Osteocyte (in vitro differentiated cells): ENCODE results near the gene LAPTM4A. TPM values are rescaled to one million over a fixed set of nuclear protein-coding genes. Genes with fewer than 3 reads are reported as not detected.
A peak's percentile ranks its signal among the peaks of the same experiment; 100 is the strongest.

Experiments used
- DNase-seq: peaks from one replicate; pipeline ENCODE4 v3.0.0; 2021; ENCODE audit warnings: mixed read lengths; ENCODE audit not compliant: unreplicated experiment; ENCODE audit errors: extremely low spot score
- H3K27ac Mint-ChIP-seq: one replicate; pipeline ENCODE4 v1.8.0; 2021; ENCODE audit warnings: mild to moderate bottlenecking, mixed read lengths; ENCODE audit not compliant: unreplicated experiment
- H3K27me3 Mint-ChIP-seq: one replicate; pipeline ENCODE4 v1.8.0; 2021; ENCODE audit warnings: mixed read lengths; ENCODE audit not compliant: unreplicated experiment
- H3K36me3 Mint-ChIP-seq: one replicate; pipeline ENCODE4 v1.8.0; 2021; ENCODE audit warnings: mixed read lengths; ENCODE audit not compliant: unreplicated experiment
- H3K4me1 Mint-ChIP-seq: one replicate; pipeline ENCODE4 v1.8.0; 2021; ENCODE audit warnings: mixed read lengths; ENCODE audit not compliant: unreplicated experiment
- H3K4me3 Mint-ChIP-seq: one replicate; pipeline ENCODE4 v1.8.0; 2021; ENCODE audit warnings: mild to moderate bottlenecking, moderate library complexity, mixed read lengths; ENCODE audit not compliant: unreplicated experiment
- H3K9me3 Mint-ChIP-seq: one replicate; pipeline ENCODE4 v1.8.0; 2021; ENCODE audit warnings: mixed read lengths; ENCODE audit not compliant: unreplicated experiment
- CTCF ChIP-seq: fragments of 200-600 bp; sonication (generic); IDR thresholded peaks from 2 replicates; pipeline ENCODE4 v1.5.0; 2021; ENCODE audit warnings: antibody characterized with exemption, mild to moderate bottlenecking, moderate library complexity
- total RNA-seq: library from RNA; stranded (reverse); gene quantifications from 2 replicates; pipeline ENCODE4 v1.2.1, GENCODE V29; 2021

LAPTM4A gene
- total RNA-seq, 1 donor from 2014 or later = 560 TPM

DNA sequence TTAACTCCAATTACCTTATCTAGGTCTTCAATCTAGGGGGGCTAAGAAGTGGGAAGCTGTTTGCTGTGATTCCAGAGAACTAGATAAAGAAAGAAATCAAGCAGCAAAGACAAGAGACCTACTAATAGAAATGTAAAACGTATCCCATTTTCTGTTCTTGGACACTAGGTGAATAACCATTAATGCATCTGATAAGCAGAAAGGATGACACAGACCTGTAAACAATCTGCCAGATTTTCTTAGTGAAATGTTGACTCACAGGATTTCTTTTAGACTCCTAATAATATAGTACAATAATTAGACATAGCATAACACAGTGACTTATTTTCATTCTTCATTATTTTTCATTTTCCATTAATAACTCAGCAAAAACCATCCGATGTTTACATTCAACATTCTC lies 62.8 kb downstream of the LAPTM4A start:
- H3K36me3 Mint-ChIP-seq = peaks cover 12% of the 10 kb centered on the region
- H3K27me3 Mint-ChIP-seq = no peaks in the 10 kb centered on the region
- DNase-seq = no peak
- peak overlapping the region; percentile 93 for H3K4me3 Mint-ChIP-seq
- H3K4me1 Mint-ChIP-seq = peaks cover 22% of the 10 kb centered on the region
- H3K9me3 Mint-ChIP-seq = no peaks in the 10 kb centered on the region
- H3K27ac Mint-ChIP-seq = peak overlapping the region; percentile 92
- no peak for TF ChIP-seq CTCF

- H3K4me3 Mint-ChIP-seq = no peak overlapping the region
- peaks cover 12% of the 10 kb centered on the region for H3K36me3 Mint-ChIP-seq
- no peak for TF ChIP-seq CTCF
- H3K27me3 Mint-ChIP-seq = no peaks in the 10 kb centered on the region
- no peaks in the 10 kb centered on the region for H3K9me3 Mint-ChIP-seq
- no peak for DNase-seq
- no peak overlapping the region for H3K27ac Mint-ChIP-seq
- peaks cover 22% of the 10 kb centered on the region for H3K4me1 Mint-ChIP-seq
These were observed 63.5 kb downstream of the LAPTM4A start for GRCh38 chr2:19987936-19988335.

Other genes with a start within 250 kb of the LAPTM4A start
- gene TTC32, start 149.6 kb downstream of the LAPTM4A start, total RNA-seq = 13.1 and 16.1 TPM in 2 replicates
- 11.0 and 11.4 TPM in 2 replicates for gene WDR35, start 61.5 kb downstream of the LAPTM4A start, total RNA-seq
- gene MATN3, start 39.0 kb downstream of the LAPTM4A start, total RNA-seq = 12.2 and 12.8 TPM in 2 replicates
- 11.1 and 11.6 TPM in 2 replicates for gene SDC1, start 173.5 kb upstream of the LAPTM4A start, total RNA-seq